GM18907 (cell line): Measurements from ENCODE around the gene DMC1.
"Not testable (repeated sequence)": the region's sequence is repeated elsewhere in the genome, so short reads cannot be mapped to it uniquely, and the experiment has no call there.

Experiments used
- ATAC-seq: cut with Tn5 transposase; IDR thresholded peaks from one replicate; pipeline ENCODE4 v1.9.1; 2021; ENCODE audit warnings: mild to moderate bottlenecking, moderate library complexity; ENCODE audit not compliant: unreplicated experiment

The DMC1 gene, protein sequence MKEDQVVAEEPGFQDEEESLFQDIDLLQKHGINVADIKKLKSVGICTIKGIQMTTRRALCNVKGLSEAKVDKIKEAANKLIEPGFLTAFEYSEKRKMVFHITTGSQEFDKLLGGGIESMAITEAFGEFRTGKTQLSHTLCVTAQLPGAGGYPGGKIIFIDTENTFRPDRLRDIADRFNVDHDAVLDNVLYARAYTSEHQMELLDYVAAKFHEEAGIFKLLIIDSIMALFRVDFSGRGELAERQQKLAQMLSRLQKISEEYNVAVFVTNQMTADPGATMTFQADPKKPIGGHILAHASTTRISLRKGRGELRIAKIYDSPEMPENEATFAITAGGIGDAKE

DNA sequence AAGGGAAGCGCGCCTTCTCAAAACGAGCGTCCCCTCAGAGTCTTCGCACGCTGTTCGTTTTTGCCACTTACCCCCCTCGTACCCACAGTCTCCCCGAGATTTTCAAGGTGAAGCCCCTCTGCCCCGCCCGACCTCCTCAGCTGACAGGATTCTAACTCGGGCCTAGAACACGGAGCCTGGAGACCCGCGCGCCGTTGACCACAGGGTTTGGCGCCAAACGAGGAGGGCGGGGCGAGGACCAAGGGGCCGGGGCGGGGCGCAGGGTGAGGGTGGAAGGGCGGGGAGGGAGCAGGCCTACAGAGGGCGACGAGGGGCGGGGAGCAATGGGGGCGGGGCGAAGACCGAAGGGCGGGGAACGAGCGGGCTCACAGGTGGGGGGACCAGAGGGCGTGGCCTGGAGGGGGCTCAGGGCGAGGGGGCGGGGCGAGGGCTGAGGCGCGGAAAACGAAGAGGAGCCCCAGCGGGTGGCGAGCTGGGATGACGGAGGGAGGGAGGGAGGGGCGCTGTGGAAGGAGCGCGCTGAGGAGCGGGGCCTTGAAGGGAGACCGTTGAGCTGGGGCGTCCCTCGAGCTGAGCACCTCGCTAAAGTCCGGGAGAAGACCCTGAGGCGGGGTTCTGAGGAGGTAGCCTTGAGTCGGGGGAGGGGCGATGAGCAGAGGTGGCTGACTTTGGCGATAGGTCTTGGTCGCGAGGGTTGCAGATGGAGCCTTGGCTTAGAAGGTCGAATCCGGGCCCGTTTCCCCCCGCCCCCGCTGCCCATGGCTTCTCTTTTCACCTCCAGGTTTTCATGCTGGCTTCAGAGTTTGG is at the start of gene DMC1:
Gene DMC1 (minus strand): TSS at position 212 of the 807 bp plus-strand sequence. CDS start 1,927 bp downstream, outside the sequence.
- peak; percentile 51 for ATAC-seq

DNA sequence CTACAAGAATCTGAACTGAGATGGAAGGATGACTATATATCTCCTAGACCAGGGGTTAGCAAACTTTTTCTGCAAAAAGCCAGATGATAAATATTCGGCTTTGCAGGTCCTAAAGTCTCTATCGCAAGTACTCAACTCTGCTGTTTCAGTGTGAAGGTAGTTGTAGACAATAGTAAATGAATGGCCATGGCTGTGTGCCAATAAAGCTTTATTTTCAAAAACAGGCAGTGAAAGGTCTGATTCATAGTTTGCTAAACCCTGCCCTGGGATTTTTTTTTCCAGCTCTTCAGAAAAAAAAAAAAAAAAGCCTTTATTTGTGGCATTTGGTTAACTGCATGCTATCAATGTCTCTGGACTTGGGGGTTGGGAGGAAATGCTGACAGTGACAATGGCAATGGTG is 48.7 kb upstream of the DMC1 start:
- no peak for ATAC-seq

DNA sequence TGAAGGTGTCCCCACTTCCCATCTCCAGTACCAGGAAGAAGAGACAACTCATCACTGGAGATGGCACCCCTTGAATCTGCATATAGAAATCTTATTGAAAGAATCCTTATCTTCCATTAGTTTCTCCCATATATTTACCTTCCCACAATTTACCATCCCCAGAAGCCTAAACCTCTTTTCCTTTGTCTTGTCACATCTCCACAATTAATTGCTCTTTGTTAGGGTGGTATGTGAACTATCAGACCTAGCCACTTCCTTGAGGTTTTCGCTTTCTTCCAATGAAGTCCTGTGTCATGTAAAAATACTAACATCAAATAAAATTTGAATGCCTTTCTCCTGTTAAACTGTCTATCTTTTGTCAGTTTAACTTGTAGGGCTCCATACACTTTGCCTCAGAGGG is 48.3 kb upstream of the DMC1 start:
- ATAC-seq: no peak

DNA sequence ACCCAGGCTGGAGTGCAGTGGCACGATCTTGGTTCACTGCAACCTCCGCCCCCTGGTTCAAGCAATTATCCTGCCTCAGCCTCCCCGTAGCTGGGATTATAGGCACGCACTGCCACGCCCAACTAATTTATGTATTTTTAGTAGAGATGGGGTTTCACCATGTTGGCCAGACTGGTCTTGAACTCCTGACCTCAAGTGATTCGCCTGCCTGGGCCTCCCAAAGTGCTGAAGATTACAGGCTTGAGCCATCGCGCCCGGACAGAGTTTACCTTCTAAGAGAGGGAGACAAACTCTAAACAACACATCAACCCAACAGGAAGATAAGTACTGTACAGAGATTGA is 45.1 kb upstream of the DMC1 start:
- not testable (repeated sequence) for ATAC-seq

DNA sequence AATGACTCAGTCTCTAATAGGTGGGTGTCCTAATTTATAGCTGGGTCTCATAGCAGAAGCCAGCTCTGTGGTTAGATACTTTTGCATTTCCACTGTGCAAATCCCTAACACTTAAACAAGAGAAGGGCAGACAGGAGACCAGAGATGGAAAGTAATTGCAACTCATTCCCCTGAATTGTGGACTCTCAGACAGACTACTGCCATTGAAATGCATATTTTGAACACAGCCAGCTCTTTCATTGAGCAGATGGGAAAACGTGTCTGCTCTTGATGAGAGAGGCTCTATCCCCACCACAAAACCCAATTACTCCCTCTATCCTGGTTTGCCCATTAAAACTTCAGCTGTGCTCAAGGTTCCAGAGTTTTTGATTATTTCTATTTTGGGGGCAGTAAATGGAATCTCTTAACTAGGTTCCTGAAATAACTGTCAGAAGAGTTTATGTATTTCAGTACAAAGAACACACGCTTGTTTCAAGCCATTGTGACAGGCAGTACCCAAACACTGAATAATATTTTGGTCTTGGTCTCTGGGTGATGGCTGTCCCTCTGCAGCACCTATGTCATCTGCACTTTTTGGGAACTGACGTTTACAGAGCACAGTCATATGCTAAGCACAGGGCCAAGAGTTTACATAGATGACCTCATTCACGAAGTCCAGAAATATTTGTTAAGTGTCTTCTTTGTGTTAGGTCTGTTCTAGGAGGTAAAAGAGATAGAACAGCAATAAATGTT is 44.5 kb upstream of the DMC1 start:
- no peak for ATAC-seq

DNA sequence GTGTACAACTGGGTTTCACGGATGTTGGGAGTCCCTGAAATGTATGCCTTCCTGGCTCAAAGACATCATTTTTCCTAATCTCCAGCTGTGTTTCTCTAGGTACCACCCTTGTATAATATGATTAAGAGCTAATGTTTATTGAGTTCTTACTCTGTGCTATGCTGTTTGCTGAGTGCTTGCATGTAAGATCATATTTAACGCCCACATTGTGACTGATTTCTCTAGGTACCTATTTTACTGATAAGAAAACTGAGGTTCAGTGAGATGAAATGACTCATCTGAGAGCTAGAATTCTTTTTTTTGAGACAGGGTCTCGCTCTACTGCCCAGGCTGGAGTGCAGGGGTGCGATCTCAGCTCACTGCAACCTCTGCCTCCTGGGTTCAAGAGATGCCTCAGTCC is 43.6 kb upstream of the DMC1 start:
- ATAC-seq: no peak

DNA sequence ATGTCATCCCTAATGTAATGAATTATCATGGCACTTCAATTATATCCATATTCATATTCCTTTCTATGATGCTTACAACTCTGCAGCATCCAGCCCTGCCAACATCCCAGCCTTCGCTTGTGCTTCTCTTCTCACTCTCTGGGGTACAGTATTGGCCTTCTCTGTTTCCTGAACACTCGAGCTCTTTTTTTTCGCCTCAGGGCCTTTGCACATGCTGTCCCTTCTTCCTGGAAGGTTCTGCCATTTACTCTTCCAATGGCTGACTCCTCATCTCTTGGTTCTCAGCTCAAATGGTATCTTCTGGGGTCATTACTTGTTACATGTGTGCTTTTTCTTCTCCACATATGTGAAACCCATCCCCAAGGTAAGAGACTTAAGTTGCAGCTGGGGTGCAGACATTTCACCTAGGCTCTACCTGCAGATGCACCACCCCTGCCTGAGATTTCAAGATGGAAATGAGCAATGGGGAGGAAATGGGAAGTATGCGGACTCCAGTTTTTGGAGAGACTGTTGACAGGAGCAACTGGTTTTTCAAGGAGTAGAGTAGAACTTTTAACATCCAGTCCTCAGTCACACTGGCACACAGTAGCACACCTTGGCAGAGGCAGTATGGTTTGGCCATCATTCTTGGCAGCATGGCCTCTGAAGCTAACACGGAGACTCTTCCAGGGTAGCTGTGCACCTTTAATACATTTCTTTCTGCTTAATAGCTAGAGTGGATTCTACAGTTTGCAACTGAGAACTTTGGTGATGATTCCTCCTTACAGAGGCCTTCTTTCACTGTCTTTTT is 42.4 kb upstream of the DMC1 start:
- no peak for ATAC-seq

DNA sequence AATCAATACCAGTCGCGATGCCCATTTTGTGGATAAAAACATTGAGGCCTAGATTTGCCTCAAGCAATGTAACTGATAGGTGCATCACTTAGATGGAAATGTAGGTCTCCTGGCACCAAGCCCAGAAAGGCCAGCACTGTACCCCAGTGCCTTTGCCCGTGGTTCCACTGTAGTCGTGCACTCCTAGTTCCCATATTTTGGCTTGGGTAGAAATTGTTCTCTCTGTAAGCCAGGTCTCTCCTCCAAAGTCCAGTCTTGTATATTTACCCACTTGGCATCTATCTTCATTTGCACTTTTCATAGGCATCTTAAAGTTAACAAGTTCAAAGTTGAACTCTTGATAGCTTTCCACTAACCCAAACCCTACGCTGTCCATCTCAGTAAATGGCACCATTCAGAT is 41.6 kb upstream of the DMC1 start:
- no peak for ATAC-seq

DNA sequence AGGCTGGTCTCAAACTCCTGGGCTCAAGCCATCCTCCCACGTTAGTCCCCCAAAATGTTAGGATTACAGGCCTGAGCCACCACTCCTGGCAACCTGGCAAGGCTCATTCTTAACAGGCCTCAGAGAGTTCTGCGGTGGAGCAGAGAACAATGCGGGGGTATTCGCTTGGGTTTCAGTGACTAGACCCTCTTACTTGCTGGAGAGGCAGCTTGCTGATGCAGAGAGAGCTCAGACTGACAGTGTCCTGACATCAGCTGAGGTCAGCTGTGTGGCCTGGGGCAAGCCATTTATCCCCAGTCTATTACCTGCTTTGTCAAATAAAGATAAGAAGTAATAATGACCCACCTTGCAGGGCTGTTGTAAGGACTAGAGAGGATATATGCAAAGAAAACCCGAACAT is 40.3 kb upstream of the DMC1 start:
- ATAC-seq: no peak

DNA sequence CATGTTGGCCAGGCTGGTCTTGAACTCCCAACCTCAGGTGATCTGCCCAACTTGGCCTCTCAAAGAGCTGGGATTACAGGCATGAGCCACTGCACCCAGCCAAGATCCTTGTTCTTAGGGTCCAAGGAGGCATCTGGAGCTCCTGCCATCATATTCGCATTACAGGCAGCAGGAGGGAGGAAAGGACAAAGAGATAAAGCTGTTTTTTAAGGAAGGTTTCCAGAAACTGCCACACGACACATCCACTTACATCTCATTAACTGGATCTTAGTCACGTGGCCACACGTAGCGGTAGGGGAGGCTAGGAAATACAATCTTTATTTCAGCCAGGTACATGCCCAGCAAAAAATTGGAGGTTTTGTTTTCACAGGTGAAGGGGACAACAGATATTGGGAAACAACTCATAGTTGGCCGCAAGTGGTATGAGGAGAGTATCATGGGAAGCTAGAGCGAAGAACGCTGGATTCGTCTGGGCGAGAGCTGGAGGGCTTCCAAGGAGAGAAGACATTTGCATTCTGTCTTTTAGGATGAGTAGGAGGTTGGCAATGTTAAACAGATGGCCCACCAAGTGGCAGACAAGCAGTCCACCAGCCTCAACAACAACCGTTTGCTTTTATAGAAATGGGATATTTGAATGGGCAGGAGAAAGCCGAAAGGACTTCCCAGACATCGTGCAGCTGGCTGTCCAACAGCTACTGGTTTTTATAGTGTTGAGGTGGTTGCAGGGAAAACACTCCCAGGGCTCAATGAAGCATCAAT is 39.2 kb upstream of the DMC1 start:
- ATAC-seq: no peak

DNA sequence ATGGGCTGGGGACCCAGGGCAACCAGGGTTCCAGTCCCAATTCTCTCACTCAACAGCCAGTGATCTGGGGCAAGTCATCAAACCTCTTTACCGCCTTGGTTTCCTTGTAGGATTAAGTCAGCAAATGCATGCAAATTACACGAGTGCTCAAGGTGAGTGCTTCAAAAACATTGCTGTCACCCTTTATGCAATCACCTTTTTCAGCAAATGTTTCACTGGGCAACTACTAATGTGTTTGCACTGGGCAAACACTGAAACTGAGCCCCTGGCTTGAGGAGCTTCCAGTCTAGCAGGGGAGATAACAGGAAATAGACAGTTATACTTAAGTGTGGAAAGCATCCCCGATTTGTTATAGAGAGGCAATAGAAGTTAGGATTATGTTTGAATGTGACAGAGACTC is 37.7 kb upstream of the DMC1 start:
- no peak for ATAC-seq

DNA sequence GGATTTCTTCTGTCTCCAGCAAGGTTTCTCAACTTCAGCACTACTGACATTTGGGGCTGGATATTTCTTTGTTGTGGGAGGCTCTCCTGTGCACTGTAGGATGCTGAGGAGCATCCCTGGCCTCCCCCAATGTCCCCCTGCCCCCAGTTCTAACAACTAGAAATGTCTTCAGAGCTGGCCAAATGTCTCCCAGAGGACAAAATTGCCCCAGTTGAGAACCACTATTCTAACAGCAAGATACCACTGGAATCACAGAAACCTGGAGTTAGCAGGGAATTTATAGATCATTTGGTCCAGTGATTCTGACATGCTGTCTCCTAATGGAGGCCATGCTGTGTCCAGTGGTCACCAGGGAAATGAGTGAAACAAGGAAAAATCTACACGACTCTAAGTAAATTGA is 32.2 kb upstream of the DMC1 start:
- no peak for ATAC-seq

DNA sequence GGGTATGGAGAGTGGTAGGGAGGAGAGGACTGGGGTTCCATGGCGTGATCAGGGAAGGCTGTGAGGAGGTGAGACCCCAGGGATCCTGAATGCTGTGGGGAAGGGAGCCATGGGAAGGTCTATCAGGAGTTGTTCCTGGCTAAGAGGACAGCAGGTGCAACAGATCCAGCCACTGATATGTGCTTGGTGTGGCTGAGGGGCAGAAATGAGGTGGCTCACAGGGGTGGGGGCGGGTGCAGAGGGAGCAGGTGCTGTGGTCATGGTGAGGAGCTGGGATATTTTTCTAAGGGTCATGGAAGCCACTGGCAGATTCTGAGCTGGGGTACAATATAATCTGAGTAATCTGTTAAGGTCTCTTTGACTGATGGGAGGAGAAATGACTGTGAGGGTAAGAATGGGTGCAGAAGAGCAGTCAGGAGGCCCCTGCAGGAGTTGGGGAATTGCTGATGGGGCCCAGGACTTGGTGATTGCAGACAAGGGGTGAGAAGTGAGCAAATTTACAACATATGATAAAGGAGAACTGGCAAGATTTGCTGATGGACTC is 31.3 kb upstream of the DMC1 start:
- ATAC-seq: no peak

DNA sequence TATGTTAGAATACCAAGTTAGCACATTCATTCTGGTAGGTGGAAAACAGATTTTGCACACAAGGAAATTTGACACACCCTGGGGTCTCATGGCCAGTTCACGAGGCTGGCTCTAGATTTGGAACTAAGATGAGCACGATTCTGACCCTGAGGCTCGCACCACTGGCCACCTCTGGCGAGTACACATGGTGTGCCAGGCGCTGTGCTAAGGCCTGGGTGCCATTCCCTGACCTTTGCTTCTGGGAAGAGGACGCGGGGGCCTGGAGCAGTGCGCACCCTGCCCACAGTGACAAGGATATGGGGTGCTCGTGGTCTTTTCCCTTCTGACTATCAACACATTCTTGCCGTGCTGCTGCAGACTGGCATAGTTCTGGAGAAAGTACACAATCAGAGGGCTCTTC is 29.5 kb upstream of the DMC1 start:
- ATAC-seq: no peak

DNA sequence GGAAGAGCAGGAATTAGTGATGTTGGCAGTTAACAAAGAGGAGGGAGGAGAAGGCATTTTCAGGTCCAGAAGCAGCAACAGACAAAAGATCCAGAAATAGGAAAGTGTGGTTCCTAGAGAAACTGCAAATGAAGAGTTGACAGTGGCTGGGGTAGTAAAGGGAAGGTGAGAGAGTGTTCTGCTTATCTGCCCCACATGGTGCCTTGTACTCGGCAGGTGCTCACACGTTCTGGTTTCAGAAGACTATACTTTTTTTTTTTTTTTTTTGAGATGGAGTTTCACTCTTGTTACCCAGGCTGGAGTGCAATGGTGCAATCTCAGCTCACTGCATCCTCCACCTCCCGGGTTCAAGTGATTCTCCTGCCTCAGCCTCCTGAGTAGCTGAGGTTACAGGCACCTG is 12.9 kb upstream of the DMC1 start:
- ATAC-seq: not testable (repeated sequence)

DNA sequence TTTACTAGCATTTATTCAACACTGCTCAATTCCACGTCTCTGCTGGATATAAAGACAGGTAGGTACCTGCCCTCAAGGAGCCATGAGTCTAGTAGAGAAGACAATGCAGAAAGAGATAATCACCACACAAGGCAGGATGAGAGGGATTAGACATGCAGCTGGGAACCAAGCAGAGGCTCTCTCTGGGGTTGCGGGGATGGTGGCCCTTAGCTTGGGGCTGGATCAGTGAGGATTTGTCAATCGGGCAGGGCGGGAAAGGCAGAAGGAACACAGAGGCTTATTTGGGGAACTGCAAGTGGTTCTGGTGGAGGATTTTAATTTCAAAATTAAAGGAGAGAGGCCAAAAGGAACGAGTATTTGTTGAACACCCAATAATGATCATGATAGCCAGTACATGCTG is 8.5 kb upstream of the DMC1 start:
- ATAC-seq: no peak

DNA sequence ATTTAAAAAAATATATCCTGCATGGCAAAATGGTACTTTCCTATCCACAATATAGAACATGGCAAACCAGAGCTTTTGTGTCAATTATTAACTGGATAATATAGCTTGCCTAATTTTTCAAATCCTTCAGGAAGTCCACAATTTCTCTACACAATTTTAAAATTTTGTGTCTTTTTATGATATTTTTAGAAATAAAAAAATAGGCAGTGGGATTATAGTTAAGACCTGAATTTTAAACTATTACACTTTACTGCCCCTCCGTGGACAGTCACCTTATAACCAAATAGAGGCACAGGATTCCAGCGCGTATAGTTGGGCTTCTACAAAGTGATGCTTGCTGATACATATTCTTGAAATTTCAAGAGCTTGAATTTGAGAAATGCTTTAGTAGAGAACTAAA is 2.1 kb upstream of the DMC1 start:
- ATAC-seq: no peak

DNA sequence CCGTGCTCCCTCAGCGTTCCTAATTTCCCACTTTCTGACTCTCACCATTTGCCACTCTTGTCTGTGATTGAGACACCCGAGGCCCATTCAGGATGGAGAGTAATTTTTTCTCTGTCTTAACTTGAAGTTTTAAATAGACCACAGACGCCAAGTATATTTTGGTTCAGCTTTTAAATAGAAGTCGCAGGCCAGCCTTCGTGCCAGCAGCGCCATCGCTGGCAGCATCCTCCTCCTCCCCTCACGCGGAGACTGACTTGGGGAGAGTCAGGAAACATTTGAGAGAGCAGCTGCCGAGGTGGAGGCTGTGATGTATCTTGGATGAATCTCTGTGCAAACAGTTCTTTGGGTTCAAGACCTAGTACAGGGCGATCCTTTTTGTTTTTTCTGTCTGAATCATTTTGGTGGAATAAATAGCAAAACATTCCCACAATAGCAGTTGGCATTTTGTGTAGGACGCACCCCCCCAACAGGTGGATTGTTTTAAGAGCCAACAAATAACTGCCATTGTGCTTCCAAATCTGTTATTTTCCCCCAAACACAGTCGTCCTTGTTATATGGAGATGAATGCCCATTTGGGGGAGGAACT is 889 bp upstream of the DMC1 start:
- ATAC-seq: peak; percentile 14

DNA sequence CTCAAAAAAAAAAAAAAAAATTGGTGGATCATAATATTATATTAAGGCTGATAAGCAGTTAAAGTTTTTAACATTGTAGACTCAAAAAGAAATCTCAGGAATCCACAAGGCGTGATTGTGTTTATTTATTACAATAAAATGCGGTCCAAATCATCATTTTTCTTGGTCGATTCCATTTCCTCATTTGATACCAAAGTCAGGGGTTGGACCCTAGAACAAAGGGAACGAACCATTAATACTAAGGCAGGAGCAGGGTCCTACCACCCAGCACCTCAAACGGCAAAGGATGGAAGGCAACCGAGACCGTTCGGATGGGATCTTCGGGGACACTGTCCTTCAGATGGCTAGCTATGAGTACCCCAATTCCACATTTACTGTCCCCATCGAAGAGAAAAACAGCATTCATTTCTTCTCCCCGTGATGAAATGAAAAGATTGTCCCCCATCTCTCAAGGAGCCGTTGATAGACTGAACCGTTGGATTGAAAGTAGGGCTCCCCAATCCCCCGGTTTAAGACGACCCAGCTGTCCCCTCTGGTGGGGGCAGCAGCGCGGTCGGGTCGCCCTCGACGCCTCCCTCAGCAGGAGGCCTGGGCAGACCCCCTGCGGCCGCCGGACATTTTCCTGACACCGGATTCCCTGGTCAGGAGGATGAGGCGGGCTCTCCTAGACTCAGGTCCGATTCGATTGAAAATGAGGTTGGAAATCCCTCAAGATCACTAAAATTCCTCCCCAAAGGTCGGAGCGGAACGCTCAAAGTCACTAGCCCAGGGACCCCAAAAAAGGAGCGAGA is 607 bp downstream of the DMC1 start:
- peak; percentile 20 for ATAC-seq
